ENCODE measurements around the gene PHLPP2.

DNA sequence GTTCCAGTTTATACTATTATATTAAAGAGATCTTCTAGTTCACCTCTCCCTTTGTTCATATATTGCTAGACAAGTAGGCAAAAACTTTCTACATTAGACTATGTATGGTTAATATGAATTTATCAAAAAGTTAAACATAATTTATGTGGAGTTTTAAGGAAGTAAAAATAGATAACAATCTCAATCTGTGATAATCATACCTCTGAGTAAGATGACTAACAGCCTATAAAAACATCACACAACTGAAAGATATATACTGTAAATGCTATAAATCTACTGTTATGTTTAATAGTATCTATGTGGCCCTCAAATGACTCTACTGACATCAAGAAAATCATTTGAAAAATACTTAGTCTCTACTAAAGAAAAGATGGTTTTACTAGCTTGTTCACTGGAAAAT lies 47.1 kb upstream of the PHLPP2 start:
- no peak for TF ChIP-seq FOXK2 (IDR thresholded peaks at IDR 0.05)
- no peak for TF ChIP-seq ZNF384 (IDR thresholded peaks at IDR 0.05)
